H9 (cell line): Measurements from ENCODE around the gene SEMA4C. TPM values are rescaled to one million over a fixed set of nuclear protein-coding genes. Genes with fewer than 3 reads are reported as not detected.

ENCODE experiments used
- DNase-seq: peaks from one replicate; pipeline ENCODE4 v3.0.0-alpha.2; 2017
- H2AFZ ChIP-seq: one replicate; pipeline ENCODE4 v1.6.1; 2013; ENCODE audit warnings: mild to moderate bottlenecking, low read length, control low read depth, moderate library complexity
- H2AK5ac ChIP-seq: 2 replicates; pipeline ENCODE4 v1.6.1; 2013; ENCODE audit warnings: low read length, control low read depth, mixed read lengths; ENCODE audit not compliant: insufficient read length
- H2BK120ac ChIP-seq: one replicate; pipeline ENCODE4 v1.6.1; 2013; ENCODE audit warnings: low read depth, mild to moderate bottlenecking, low read length, control low read depth, inconsistent platforms; ENCODE audit not compliant: poor library complexity, severe bottlenecking
- H2BK12ac ChIP-seq: 2 replicates; pipeline ENCODE4 v1.6.1; 2013; ENCODE audit warnings: low read length, control low read depth, mixed read lengths, low read depth; ENCODE audit not compliant: insufficient read length
- H2BK15ac ChIP-seq: 2 replicates; pipeline ENCODE4 v1.6.1; 2013; ENCODE audit warnings: low read depth, low read length, control low read depth
- H2BK20ac ChIP-seq: one replicate; pipeline ENCODE4 v1.6.1; 2013; ENCODE audit warnings: low read depth, mild to moderate bottlenecking, low read length, control low read depth, inconsistent platforms; ENCODE audit not compliant: poor library complexity, severe bottlenecking
- H2BK5ac ChIP-seq: 2 replicates; pipeline ENCODE4 v1.6.1; 2013; ENCODE audit warnings: low read length, control low read depth, mixed read lengths; ENCODE audit not compliant: insufficient read length
- H3K14ac ChIP-seq: 2 replicates; pipeline ENCODE4 v1.6.1; 2013; ENCODE audit warnings: low read length, control low read depth; ENCODE audit not compliant: insufficient read depth
- H3K18ac ChIP-seq: 2 replicates; pipeline ENCODE4 v1.6.1; 2013; ENCODE audit warnings: low read depth, mild to moderate bottlenecking, mixed read lengths, low read length, control low read depth; ENCODE audit not compliant: insufficient read length
- H3K23ac ChIP-seq: 2 replicates; pipeline ENCODE4 v1.6.1; 2013; ENCODE audit warnings: low read length, control low read depth, mixed read lengths, low read depth; ENCODE audit not compliant: insufficient read length
- H3K23me2 ChIP-seq: 2 replicates; pipeline ENCODE4 v1.6.1; 2013; ENCODE audit warnings: low read depth, mild to moderate bottlenecking, mixed read lengths, low read length, control low read depth; ENCODE audit not compliant: insufficient read length, poor library complexity, severe bottlenecking
- H3K27ac ChIP-seq: 2 replicates; pipeline ENCODE4 v1.5.1; 2013; ENCODE audit warnings: low read length, control low read depth, mixed read lengths, low read depth; ENCODE audit not compliant: insufficient read length
- H3K27me3 ChIP-seq: 2 replicates; pipeline ENCODE4 v1.6.1; 2013; ENCODE audit warnings: low read length, control low read depth, inconsistent platforms; ENCODE audit not compliant: insufficient read depth
- H3K4ac ChIP-seq: 2 replicates; pipeline ENCODE4 v1.6.1; 2013; ENCODE audit warnings: low read depth, mild to moderate bottlenecking, control low read depth, inconsistent platforms, low read length, moderate library complexity
- H3K4me1 ChIP-seq: 2 replicates; pipeline ENCODE4 v1.6.1; 2013; ENCODE audit warnings: low read length, control low read depth, inconsistent platforms; ENCODE audit not compliant: insufficient read depth
- H3K4me2 ChIP-seq: 2 replicates; pipeline ENCODE4 v1.6.1; 2013; ENCODE audit warnings: low read length, control low read depth, mixed read lengths; ENCODE audit not compliant: insufficient read length, insufficient read depth
- H3K56ac ChIP-seq: 2 replicates; pipeline ENCODE4 v1.6.1; 2013; ENCODE audit warnings: low read depth, mild to moderate bottlenecking, mixed read lengths, low read length, control low read depth; ENCODE audit not compliant: insufficient read length
- H3K79me1 ChIP-seq: 2 replicates; pipeline ENCODE4 v1.6.1; 2013; ENCODE audit warnings: low read depth, mild to moderate bottlenecking, moderate library complexity, low read length, control low read depth, inconsistent platforms; ENCODE audit not compliant: insufficient read depth, poor library complexity, severe bottlenecking
- H3K79me2 ChIP-seq: 2 replicates; pipeline ENCODE4 v1.6.1; 2013; ENCODE audit warnings: low read length, control low read depth, inconsistent platforms; ENCODE audit not compliant: insufficient read depth
- H3K9ac ChIP-seq: 2 replicates; pipeline ENCODE4 v1.6.1; 2013; ENCODE audit warnings: low read length, control low read depth, mixed read lengths; ENCODE audit not compliant: insufficient read length; ENCODE audit errors: extremely low read depth
- H3K9me3 ChIP-seq: one replicate; pipeline ENCODE4 v1.6.1; 2013; ENCODE audit warnings: low read depth, low read length, inconsistent platforms; ENCODE audit not compliant: control insufficient read depth
- H3T11ph ChIP-seq: one replicate; pipeline ENCODE4 v1.6.1; 2013; ENCODE audit warnings: mild to moderate bottlenecking, low read length, control low read depth, inconsistent platforms
- H4K20me1 ChIP-seq: one replicate; pipeline ENCODE4 v1.6.1; 2013; ENCODE audit not compliant: control insufficient read depth, insufficient read length, insufficient read depth
- H4K5ac ChIP-seq: 2 replicates; pipeline ENCODE4 v1.6.1; 2013; ENCODE audit warnings: low read depth, mild to moderate bottlenecking, mixed read lengths, low read length, control low read depth; ENCODE audit not compliant: insufficient read length
- H4K8ac ChIP-seq: replicated peaks from 2 replicates; pipeline ENCODE4 v1.6.1; 2013; ENCODE audit warnings: low read length, control low read depth, mixed read lengths, low read depth; ENCODE audit not compliant: insufficient read length
- H4K91ac ChIP-seq: 2 replicates; pipeline ENCODE4 v1.6.1; 2013; ENCODE audit warnings: low read depth, mild to moderate bottlenecking, moderate library complexity, mixed read lengths, low read length, control low read depth; ENCODE audit not compliant: insufficient read length
- H3K27ac Mint-ChIP-seq, 3 experiments: 2 replicates in 2 of 3; 3 replicates in 1 of 3; pipeline ENCODE4 v1.8.0; 2020 to 2021; ENCODE audit warnings: mixed read lengths in 3 of 3, mild to moderate bottlenecking in 1 of 3, moderate library complexity in 1 of 3
- H3K27me3 Mint-ChIP-seq: 2 replicates; pipeline ENCODE4 v1.8.0; 2021; ENCODE audit warnings: low read depth, mild to moderate bottlenecking, moderate library complexity, mixed read lengths
- H3K36me3 Mint-ChIP-seq, 3 experiments: 2 replicates in 2 of 3; 3 replicates in 1 of 3; pipeline ENCODE4 v1.8.0; 2020 to 2021; ENCODE audit warnings: low read depth in 3 of 3, mixed read lengths in 3 of 3; ENCODE audit not compliant: insufficient read depth in 1 of 3
- H3K4me1 Mint-ChIP-seq, 2 experiments: 2 replicates each; pipeline ENCODE4 v1.8.0; 2020; ENCODE audit warnings: mixed read lengths in 2 of 2
- H3K4me3 Mint-ChIP-seq, 2 experiments: 2 replicates in 1 of 2; 3 replicates in 1 of 2; pipeline ENCODE4 v1.8.0; 2020 to 2021; ENCODE audit warnings: mild to moderate bottlenecking in 2 of 2, mixed read lengths in 2 of 2, moderate library complexity in 1 of 2
- H3K9me3 Mint-ChIP-seq, 2 experiments: 2 replicates in 1 of 2; 3 replicates in 1 of 2; pipeline ENCODE4 v1.8.0; 2020; ENCODE audit warnings: mild to moderate bottlenecking in 2 of 2, mixed read lengths in 2 of 2, moderate library complexity in 1 of 2
- WGBS: extraction: QIAGEN DNeasy Blood & Tissue Kit; methylation state at CpG from one replicate; pipeline ENCODE4 v1.1.7; 2013; ENCODE audit warnings: missing lambda C conversion rate, low lambda C conversion rate, mixed read lengths; ENCODE audit not compliant: insufficient read length; ENCODE audit errors: extremely low coverage; 5-methylcytosine and 5-hydroxymethylcytosine counted together
- total RNA-seq: library from RNA; stranded (reverse); gene quantifications from 2 replicates; pipeline ENCODE4 v1.2.1, GENCODE V29; 2021
- TF ChIP-seq, protein P1 (sequence below): fragments of 200-600 bp; sonication (generic); conservative IDR thresholded peaks from 3 replicates; pipeline ENCODE4 v1.8.0; 2021; ENCODE audit warnings: antibody characterized with exemption, mild to moderate bottlenecking

The SEMA4C gene
- total RNA-seq, 1 experiment from 2014 or later: 81.6 TPM

DNA sequence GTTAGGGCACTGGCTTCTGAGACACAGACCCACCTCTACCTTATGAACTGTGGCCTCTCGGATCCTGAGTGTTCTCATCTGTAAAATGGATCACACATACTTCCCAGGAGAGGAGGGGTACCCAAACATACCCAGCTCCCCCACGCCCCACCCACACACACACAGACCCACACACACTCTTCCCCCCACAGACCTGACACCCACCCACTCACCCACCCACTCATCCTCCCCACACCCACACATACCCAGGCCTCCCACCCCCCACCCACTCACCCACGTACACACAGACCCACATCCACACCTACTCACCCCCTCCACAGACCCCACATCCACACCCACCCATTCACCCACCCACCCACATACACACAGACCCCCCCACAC, 24.3 kb upstream of the SEMA4C start:
- H3K9ac ChIP-seq: no peak overlapping the region
- H3K79me1 ChIP-seq: no peaks in the 10 kb centered on the region
- no peak overlapping the region for H2AFZ ChIP-seq
- no peaks in the 10 kb centered on the region for H3K9me3 ChIP-seq
- H3T11ph ChIP-seq: no peak overlapping the region
- no peak overlapping the region for H3K14ac ChIP-seq
- Mint-ChIP-seq H3K4me3 (no peak overlapping the region), H3K9me3 (no peaks in the 10 kb centered on the region), H3K27me3 (peaks cover 5% of the 10 kb centered on the region; the same call in 1 of the 2 replicates), H3K36me3 (no peaks in the 10 kb centered on the region), H3K4me1 (peaks cover 34 to 36% of the 10 kb centered on the region in 2 experiments), H3K27ac (no peak overlapping the region; a peak in 1 of 7 replicates)
- TF ChIP-seq, protein P1, sequence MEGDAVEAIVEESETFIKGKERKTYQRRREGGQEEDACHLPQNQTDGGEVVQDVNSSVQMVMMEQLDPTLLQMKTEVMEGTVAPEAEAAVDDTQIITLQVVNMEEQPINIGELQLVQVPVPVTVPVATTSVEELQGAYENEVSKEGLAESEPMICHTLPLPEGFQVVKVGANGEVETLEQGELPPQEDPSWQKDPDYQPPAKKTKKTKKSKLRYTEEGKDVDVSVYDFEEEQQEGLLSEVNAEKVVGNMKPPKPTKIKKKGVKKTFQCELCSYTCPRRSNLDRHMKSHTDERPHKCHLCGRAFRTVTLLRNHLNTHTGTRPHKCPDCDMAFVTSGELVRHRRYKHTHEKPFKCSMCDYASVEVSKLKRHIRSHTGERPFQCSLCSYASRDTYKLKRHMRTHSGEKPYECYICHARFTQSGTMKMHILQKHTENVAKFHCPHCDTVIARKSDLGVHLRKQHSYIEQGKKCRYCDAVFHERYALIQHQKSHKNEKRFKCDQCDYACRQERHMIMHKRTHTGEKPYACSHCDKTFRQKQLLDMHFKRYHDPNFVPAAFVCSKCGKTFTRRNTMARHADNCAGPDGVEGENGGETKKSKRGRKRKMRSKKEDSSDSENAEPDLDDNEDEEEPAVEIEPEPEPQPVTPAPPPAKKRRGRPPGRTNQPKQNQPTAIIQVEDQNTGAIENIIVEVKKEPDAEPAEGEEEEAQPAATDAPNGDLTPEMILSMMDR: no peak
- no peak overlapping the region for H2BK20ac ChIP-seq
- H2BK5ac ChIP-seq: no peak overlapping the region
- no peak overlapping the region for H3K4ac ChIP-seq
- no peaks in the 10 kb centered on the region for H3K23me2 ChIP-seq
- no peaks in the 10 kb centered on the region for H3K79me2 ChIP-seq
- no peak overlapping the region for H3K18ac ChIP-seq
- no peak overlapping the region for H2BK12ac ChIP-seq
- no CpG with 5 or more reads among the region's 3 CpGs for WGBS
- H2AK5ac ChIP-seq: no peak overlapping the region
- H3K4me2 ChIP-seq: no peak overlapping the region
- H3K56ac ChIP-seq: no peak overlapping the region
- DNase-seq: no peak
- H4K5ac ChIP-seq: no peak overlapping the region
- H4K8ac ChIP-seq: no peak overlapping the region
- H2BK15ac ChIP-seq: no peak overlapping the region
- no peak overlapping the region for H3K23ac ChIP-seq
- H3K27me3 ChIP-seq: no peaks in the 10 kb centered on the region
- H2BK120ac ChIP-seq: no peak overlapping the region
- H3K27ac ChIP-seq: no peak overlapping the region
- peaks cover 11% of the 10 kb centered on the region; the same call in 1 of the 2 replicates for H3K4me1 ChIP-seq
- no peak overlapping the region for H4K91ac ChIP-seq
- no peaks in the 10 kb centered on the region for H4K20me1 ChIP-seq
